ENCODE measurements around the gene CTSW. TPM values are rescaled to one million over a fixed set of nuclear protein-coding genes. Genes with fewer than 3 reads are reported as not detected.

CTSW gene
- total RNA-seq, 2 experiments from 2014 or later: not detected

GRCh38 chr11:65880844-65881421 lies 1.3 kb downstream of the CTSW start:
- H4K20me1 ChIP-seq (ENCODE audit: insufficient read depth, low read length): no peaks in the 10 kb centered on the region
- H2AFZ ChIP-seq (ENCODE audit: low read length): no peak overlapping the region
- no peak for TF ChIP-seq EZH2phosphoT487 (IDR thresholded peaks at IDR 0.05; ENCODE audit: borderline replicate concordance, low read depth, low read length)
- TF ChIP-seq, protein P1, sequence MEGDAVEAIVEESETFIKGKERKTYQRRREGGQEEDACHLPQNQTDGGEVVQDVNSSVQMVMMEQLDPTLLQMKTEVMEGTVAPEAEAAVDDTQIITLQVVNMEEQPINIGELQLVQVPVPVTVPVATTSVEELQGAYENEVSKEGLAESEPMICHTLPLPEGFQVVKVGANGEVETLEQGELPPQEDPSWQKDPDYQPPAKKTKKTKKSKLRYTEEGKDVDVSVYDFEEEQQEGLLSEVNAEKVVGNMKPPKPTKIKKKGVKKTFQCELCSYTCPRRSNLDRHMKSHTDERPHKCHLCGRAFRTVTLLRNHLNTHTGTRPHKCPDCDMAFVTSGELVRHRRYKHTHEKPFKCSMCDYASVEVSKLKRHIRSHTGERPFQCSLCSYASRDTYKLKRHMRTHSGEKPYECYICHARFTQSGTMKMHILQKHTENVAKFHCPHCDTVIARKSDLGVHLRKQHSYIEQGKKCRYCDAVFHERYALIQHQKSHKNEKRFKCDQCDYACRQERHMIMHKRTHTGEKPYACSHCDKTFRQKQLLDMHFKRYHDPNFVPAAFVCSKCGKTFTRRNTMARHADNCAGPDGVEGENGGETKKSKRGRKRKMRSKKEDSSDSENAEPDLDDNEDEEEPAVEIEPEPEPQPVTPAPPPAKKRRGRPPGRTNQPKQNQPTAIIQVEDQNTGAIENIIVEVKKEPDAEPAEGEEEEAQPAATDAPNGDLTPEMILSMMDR (conservative IDR thresholded peaks at IDR 0.05; ENCODE audit: low read length): no peak
- no peak overlapping the region for H3K4me2 ChIP-seq (ENCODE audit: low read length)
- H3K27ac ChIP-seq (ENCODE audit: low read depth, low read length, poor library complexity, severe bottlenecking): no peak overlapping the region
- intact Hi-C loops (cut with micrococcal nuclease; ENCODE audit: unreplicated experiment): no loop called here
- H3K4me1 ChIP-seq (ENCODE audit: insufficient read depth, low read length, poor library complexity, severe bottlenecking): peaks cover 14% of the 10 kb centered on the region
- CTCF ChIA-PET (ENCODE audit: unreplicated experiment): interaction anchor here (0.5 kb wide), 1 partner anchor 7 kb away, joined by 6 read pairs; the partner anchor contains the start of gene FIBP
- H3K9me3 ChIP-seq (ENCODE audit: low read length): no peaks in the 10 kb centered on the region
- H3K79me2 ChIP-seq (ENCODE audit: insufficient read depth, low read depth, low read length): no peaks in the 10 kb centered on the region
- no peak overlapping the region for H3K4me3 ChIP-seq (ENCODE audit: low read depth, low read length, poor library complexity, severe bottlenecking)
- POLR2A ChIA-PET: no interaction called here
- no TSS peak for BruUV-seq (replicated peaks)
- DNase-seq (ENCODE audit: low spot score): no peak
- H3K36me3 ChIP-seq (ENCODE audit: insufficient read depth, low read length): peaks cover 41% of the 10 kb centered on the region
- H3K9me2 ChIP-seq (ENCODE audit: insufficient read depth, low read length): no peaks in the 10 kb centered on the region

GRCh38 chr11:65882120-65883057 lies 2.8 kb downstream of the CTSW start:
- no peak overlapping the region for H3K4me3 ChIP-seq (ENCODE audit: low read depth, low read length, poor library complexity, severe bottlenecking)
- BruUV-seq (replicated peaks): no TSS peak
- peaks cover 10% of the 10 kb centered on the region; the same call in 1 of the 2 replicates for H3K79me2 ChIP-seq (ENCODE audit: insufficient read depth, low read depth, low read length)
- intact Hi-C loops (cut with micrococcal nuclease; ENCODE audit: unreplicated experiment): no loop called here
- no peaks in the 10 kb centered on the region for H3K9me3 ChIP-seq (ENCODE audit: low read length)
- no peak for TF ChIP-seq EZH2phosphoT487 (IDR thresholded peaks at IDR 0.05; ENCODE audit: borderline replicate concordance, low read depth, low read length)
- TF ChIP-seq, protein P1 (conservative IDR thresholded peaks at IDR 0.05; ENCODE audit: low read length): no peak
- no peak overlapping the region for H3K4me2 ChIP-seq (ENCODE audit: low read length)
- POLR2A ChIA-PET: no interaction called here
- H3K36me3 ChIP-seq (ENCODE audit: insufficient read depth, low read length): peaks cover 53% of the 10 kb centered on the region
- H3K4me1 ChIP-seq (ENCODE audit: insufficient read depth, low read length, poor library complexity, severe bottlenecking): peaks cover 29% of the 10 kb centered on the region
- CTCF ChIA-PET (ENCODE audit: unreplicated experiment): no interaction called here
- no peak overlapping the region for H2AFZ ChIP-seq (ENCODE audit: low read length)
- no peak overlapping the region for H3K27ac ChIP-seq (ENCODE audit: low read depth, low read length, poor library complexity, severe bottlenecking)
- no peak for DNase-seq (ENCODE audit: low spot score)
- H3K9me2 ChIP-seq (ENCODE audit: insufficient read depth, low read length): no peaks in the 10 kb centered on the region
- H4K20me1 ChIP-seq (ENCODE audit: insufficient read depth, low read length): no peaks in the 10 kb centered on the region
